HL-60 (cell line): ENCODE measurements around the gene IRF2BP2.

Experiments
- CTCF ChIP-seq: IDR thresholded peaks from one replicate; pipeline ENCODE4 v1.5.1; 2011; ENCODE audit warnings: low read length, control low read depth, inconsistent platforms; ENCODE audit not compliant: insufficient read depth
- POLR2AphosphoS5 ChIP-seq: IDR thresholded peaks from 2 replicates; pipeline ENCODE4 v1.6.1; 2012; ENCODE audit warnings: low read depth
- SPI1 ChIP-seq: IDR thresholded peaks from 2 replicates; pipeline ENCODE4 v1.6.1; 2012; ENCODE audit warnings: low read depth, mild to moderate bottlenecking, borderline replicate concordance

GRCh38 chr1:234658138-234658537, 48.2 kb upstream of the IRF2BP2 start:
- TF ChIP-seq POLR2AphosphoS5 (no peak), CTCF (no peak), SPI1 (no peak)
